ENCODE data around the gene BDH2. TPM values are rescaled to one million over a fixed set of nuclear protein-coding genes. Genes with fewer than 3 reads are reported as not detected.

The BDH2 gene
- total RNA-seq, 1 experiment from 2014 or later: 19.7 TPM

GRCh38 chr4:103097112-103097511 is 2.5 kb downstream of the BDH2 start:
- no peak for TF ChIP-seq CTCF (IDR thresholded peaks at IDR 0.05; ENCODE audit: insufficient read depth in 1 of 2, low read depth in 1 of 2, low read length in 1 of 2, severe bottlenecking in 1 of 2, unreplicated experiment in 1 of 2)
- intact Hi-C loops (cut with micrococcal nuclease; ENCODE audit: unreplicated experiment): loop anchor here (10.0 kb wide), 2 partner anchors 752 to 838 kb away; partner anchors contain the start of gene SLC39A8
- Histone ChIP-seq H3K9me3 (no peaks in the 10 kb centered on the region), H3K4me1 (0 out of 2 replicates have a peak, but pooled peaks cover 8% of the 10 kb centered on the region), H3K36me3 (ENCODE audit: control insufficient read depth, insufficient read depth, low read length) (no peaks in the 10 kb centered on the region), H3K4me3 (ENCODE audit: low read depth, low read length) (no peak overlapping the region), H3K27me3 (replicated peaks; ENCODE audit: control insufficient read depth, insufficient read depth, low read length) (no peaks in the 10 kb centered on the region)
- H3K27me3 Mint-ChIP-seq (ENCODE audit: insufficient read depth, unreplicated experiment): no peaks in the 10 kb centered on the region
- ChIA-PET CTCF (interaction anchor here (0.7 kb wide), 1 partner anchor 836 kb away, joined by 4 read pairs; no protein-coding TSS in a partner anchor), POLR2A (no interaction called here)
- H3K36me3 Mint-ChIP-seq (ENCODE audit: insufficient read depth, unreplicated experiment): peaks cover 7% of the 10 kb centered on the region
- H3K4me1 Mint-ChIP-seq (ENCODE audit: low read depth, unreplicated experiment): peaks cover 7% of the 10 kb centered on the region
- H3K27ac Mint-ChIP-seq (ENCODE audit: unreplicated experiment): no peak overlapping the region
- no peak overlapping the region for H3K4me3 Mint-ChIP-seq (ENCODE audit: unreplicated experiment)
- no TSS peak for BruUV-seq (replicated peaks)
- no peak for DNase-seq
- H3K9me3 Mint-ChIP-seq (ENCODE audit: unreplicated experiment): no peaks in the 10 kb centered on the region

GRCh38 chr4:103095080-103095479 is 4.6 kb downstream of the BDH2 start:
- no peaks in the 10 kb centered on the region for H3K27me3 ChIP-seq (replicated peaks; ENCODE audit: control insufficient read depth, insufficient read depth, low read length)
- H3K4me3 ChIP-seq (ENCODE audit: low read depth, low read length): no peak overlapping the region
- ChIA-PET CTCF (no interaction called here), POLR2A (no interaction called here)
- no peak for DNase-seq
- H3K9me3 ChIP-seq: no peaks in the 10 kb centered on the region
- Mint-ChIP-seq H3K27me3 (ENCODE audit: insufficient read depth, unreplicated experiment) (no peaks in the 10 kb centered on the region), H3K36me3 (ENCODE audit: insufficient read depth, unreplicated experiment) (no peaks in the 10 kb centered on the region), H3K4me3 (ENCODE audit: unreplicated experiment) (no peak overlapping the region), H3K9me3 (ENCODE audit: unreplicated experiment) (no peaks in the 10 kb centered on the region), H3K27ac (ENCODE audit: unreplicated experiment) (no peak overlapping the region), H3K4me1 (ENCODE audit: low read depth, unreplicated experiment) (peaks cover 7% of the 10 kb centered on the region)
- H3K4me1 ChIP-seq: 0 out of 2 replicates have a peak, but pooled peaks cover 8% of the 10 kb centered on the region
- intact Hi-C loops (cut with micrococcal nuclease; ENCODE audit: unreplicated experiment): loop anchor here (10.0 kb wide), 2 partner anchors 750 to 840 kb away; partner anchors contain the start of gene SLC39A8
- BruUV-seq (replicated peaks): no TSS peak
- no peak for TF ChIP-seq CTCF (IDR thresholded peaks at IDR 0.05; ENCODE audit: insufficient read depth in 1 of 2, low read depth in 1 of 2, low read length in 1 of 2, severe bottlenecking in 1 of 2, unreplicated experiment in 1 of 2)
- no peaks in the 10 kb centered on the region for H3K36me3 ChIP-seq (ENCODE audit: control insufficient read depth, insufficient read depth, low read length)

GRCh38 chr4:103092245-103092644 is 7.4 kb downstream of the BDH2 start:
- Histone ChIP-seq H3K4me1 (no peaks in the 10 kb centered on the region), H3K9me3 (no peaks in the 10 kb centered on the region), H3K36me3 (ENCODE audit: control insufficient read depth, insufficient read depth, low read length) (no peaks in the 10 kb centered on the region; the same call in 1 of the 2 replicates), H3K27me3 (replicated peaks; ENCODE audit: control insufficient read depth, insufficient read depth, low read length) (no peaks in the 10 kb centered on the region), H3K4me3 (ENCODE audit: low read depth, low read length) (no peak overlapping the region)
- CTCF ChIA-PET: interaction anchor here (1.2 to 1.4 kb wide), 2 partner anchors 30 to 85 kb away, joined by 3 to 4 read pairs; no protein-coding TSS in a partner anchor
- no peaks in the 10 kb centered on the region for H3K27me3 Mint-ChIP-seq (ENCODE audit: insufficient read depth, unreplicated experiment)
- TF ChIP-seq CTCF (IDR thresholded peaks at IDR 0.05; ENCODE audit: insufficient read depth in 1 of 2, low read depth in 1 of 2, low read length in 1 of 2, severe bottlenecking in 1 of 2, unreplicated experiment in 1 of 2): no peak
- POLR2A ChIA-PET: no interaction called here
- H3K27ac Mint-ChIP-seq (ENCODE audit: unreplicated experiment): no peak overlapping the region
- no peak overlapping the region for H3K4me3 Mint-ChIP-seq (ENCODE audit: unreplicated experiment)
- DNase-seq: no peak
- no TSS peak for BruUV-seq (replicated peaks)
- no peaks in the 10 kb centered on the region for H3K9me3 Mint-ChIP-seq (ENCODE audit: unreplicated experiment)
- peaks cover 7% of the 10 kb centered on the region for H3K4me1 Mint-ChIP-seq (ENCODE audit: low read depth, unreplicated experiment)
- intact Hi-C loops (cut with micrococcal nuclease; ENCODE audit: unreplicated experiment): loop anchor here (5.0 to 10.0 kb wide), 3 partner anchors 660 to 843 kb away; partner anchors contain the start of gene SLC39A8
- H3K36me3 Mint-ChIP-seq (ENCODE audit: insufficient read depth, unreplicated experiment): no peaks in the 10 kb centered on the region

Data from Caco-2 (cell line).